ENCODE measurements around the gene GTPBP10. TPM values are rescaled to one million over a fixed set of nuclear protein-coding genes. Genes with fewer than 3 reads are reported as not detected.
A peak's percentile ranks its signal among the peaks of the same experiment; 100 is the strongest.

Gene GTPBP10
- total and polyA plus RNA-seq, 2 of the 13 experiments (the other 11 are each of a cell fraction or from before 2014, with no cell fraction given) = 13.3 to 38.7 TPM

- TF ChIP-seq ARID4A (CRISPR knock-in tag; IDR thresholded peaks at IDR 0.05; ENCODE audit: borderline replicate concordance) (no peak), ZNF780A (CRISPR knock-in tag; IDR thresholded peaks at IDR 0.05) (no peak), STAG1 (CRISPR knock-in tag; IDR thresholded peaks at IDR 0.05) (peak; percentile 71), ZNF761 (CRISPR knock-in tag; conservative IDR thresholded peaks at IDR 0.05) (no peak)
These were observed 66.1 kb downstream of the GTPBP10 start (continued) for GRCh38 chr7:90412458-90413184.

- no peaks in the 10 kb centered on the region for H4K20me1 ChIP-seq (ENCODE audit: insufficient read depth, low read length)
- TF ChIP-seq RAD21 (CRISPR knock-in tag; IDR thresholded peaks at IDR 0.05) (0 out of 2 replicates have a peak, but pooled peaks have one; percentile 3), ZNF619 (CRISPR knock-in tag; IDR thresholded peaks at IDR 0.05) (no peak)
- no peaks in the 10 kb centered on the region for H3K27me3 ChIP-seq (ENCODE audit: control insufficient read depth in 1 of 2, insufficient read depth in 2 of 2, low read length in 2 of 2)
- H3K4me1 ChIP-seq (ENCODE audit: insufficient read depth, low read length) = peaks cover 44% of the 10 kb centered on the region
- in situ Hi-C loops (cut with HindIII; ENCODE audit: extremely low pct_ligation_motif_present, low pct_unique_long_range_greater_than_20kb) (loop anchor here (10.0 kb wide), 1 partner anchor 258 kb away; the partner anchor contains the start of gene STEAP1), intact Hi-C loops (cut with micrococcal nuclease; ENCODE audit: unreplicated experiment) (loop anchor here (1.0 to 5.0 kb wide), 3 partner anchors 67 to 261 kb away; partner anchors contain the start of genes GTPBP10 and STEAP1)
- BruUV-seq (replicated peaks) = no TSS peak
- H2AFZ ChIP-seq (ENCODE audit: low read length) = no peak overlapping the region
- peaks cover 34% of the 10 kb centered on the region for H3K79me2 ChIP-seq (ENCODE audit: insufficient read depth, low read length)
- WGBS (ENCODE audit: low lambda C conversion rate) = 98% methylated on average over 2 of the region's 2 CpGs
- DNase-seq (ENCODE audit: low spot score) = no peak
- H3K4me3 ChIP-seq (replicated peaks in 1 of 3; ENCODE audit: insufficient read depth in 1 of 3, low read depth in 2 of 3, low read length in 3 of 3) = no peak overlapping the region
- no peak overlapping the region for H3K27ac ChIP-seq (ENCODE audit: extremely low read length, insufficient read depth, low read length)
- ChIA-PET POLR2A (no interaction called here), CTCF (ENCODE audit: low intra/inter-chr PET ratio, low total read pairs) (interaction anchor here (0.8 to 1.0 kb wide), 2 partner anchors 67 to 100 kb away, joined by 3 read pairs; partner anchors contain the start of gene GTPBP10)
- H3K4me2 ChIP-seq (ENCODE audit: low read depth, low read length) = no peak overlapping the region
- FAIRE-seq = no peak
- no peak overlapping the region for H3K9ac ChIP-seq (ENCODE audit: insufficient read depth, low read depth, low read length)
- no peak for ATAC-seq
- H3K9me3 ChIP-seq (ENCODE audit: low read length) = no peaks in the 10 kb centered on the region
- peaks cover 5 to 38% of the 10 kb centered on the region in 2 experiments; a peak in 4 of 5 replicates for H3K36me3 ChIP-seq (replicated peaks in 1 of 2; ENCODE audit: control insufficient read depth in 1 of 2, insufficient read depth in 2 of 2, low read length in 2 of 2)
These were observed 66.6 kb downstream of the GTPBP10 start for GRCh38 chr7:90413185-90413528.
